Activated CD4-positive, alpha-beta T cell treated with anti-CD3 and anti-CD28 coated beads, Interleukin-2, amount 50 U/mL, for 4 hours (primary cell): ENCODE data around the gene FZD7.

ENCODE experiments used
- DNase-seq, 2 experiments: peaks; one replicate each; pipeline ENCODE4 v3.0.0-alpha.2; 2020

FZD7 gene

GRCh38 chr2:202069170-202070067, 35.8 kb downstream of the FZD7 start:
- no peak for DNase-seq

GRCh38 chr2:202071107-202071506, 37.5 kb downstream of the FZD7 start:
- DNase-seq: no peak

- DNase-seq: no peak
Observed at GRCh38 chr2:202072226-202072625, 38.6 kb downstream of the FZD7 start.

GRCh38 chr2:202072737-202073401, 39.2 kb downstream of the FZD7 start, which contains the start of gene KIAA2012:
KIAA2012 (plus strand) TSS chr2:202073255; CDS start chr2:202073628, 373 bp downstream.
- no peak for DNase-seq

- no peak for DNase-seq
Observed at GRCh38 chr2:202074324-202074723, 40.7 kb downstream of the FZD7 start.

GRCh38 chr2:202079310-202079709, 45.7 kb downstream of the FZD7 start:
- DNase-seq: no peak

- DNase-seq: no peak
Observed at GRCh38 chr2:202084265-202084664, 50.6 kb downstream of the FZD7 start.
